ENCODE results near the gene MCM8. TPM values are rescaled to one million over a fixed set of nuclear protein-coding genes. Genes with fewer than 3 reads are reported as not detected.

Gene MCM8
- total RNA-seq, 1 experiment from 2014 or later = 28.0 TPM

GRCh38 chr20:5919626-5920544, 30.6 kb upstream of the MCM8 start:
- no peak overlapping the region for H3K4me3 Mint-ChIP-seq
- ChIA-PET CTCF (interaction anchor here (1.1 to 1.6 kb wide), 2 partner anchors 132 to 390 kb away, joined by 4 to 13 read pairs; no protein-coding TSS in a partner anchor), POLR2A (interaction anchor here (0.5 to 0.6 kb wide), 3 partner anchors 140 to 381 kb away, joined by 3 to 4 read pairs (median 3); no protein-coding TSS in a partner anchor)
- peaks cover 15% of the 10 kb centered on the region for H3K4me1 Mint-ChIP-seq
- TF ChIP-seq RELA (CRISPR knock-in tag; IDR thresholded peaks at IDR 0.05; ENCODE audit: borderline replicate concordance) = no peak
- TF ChIP-seq ARID4B (CRISPR knock-in tag; IDR thresholded peaks at IDR 0.05; ENCODE audit: borderline replicate concordance) = no peak
- TF ChIP-seq IRF1 (CRISPR knock-in tag; IDR thresholded peaks at IDR 0.05) = no peak
- ATAC-seq = no peak
- DNase-seq (ENCODE audit: low spot score) = no peak
- peaks cover 6% of the 10 kb centered on the region; the same call in 1 of the 2 replicates for H3K27me3 Mint-ChIP-seq (ENCODE audit: low read depth)
- H3K27ac Mint-ChIP-seq = no peak overlapping the region
- H3K36me3 Mint-ChIP-seq = no peaks in the 10 kb centered on the region
- H3K9me3 Mint-ChIP-seq = peaks cover 6% of the 10 kb centered on the region

- peaks cover 11% of the 10 kb centered on the region for H3K4me1 Mint-ChIP-seq
- no peak for ATAC-seq
- TF ChIP-seq FOXJ3 (CRISPR knock-in tag; IDR thresholded peaks at IDR 0.05; ENCODE audit: borderline replicate concordance) (no peak), ZNF423 (CRISPR knock-in tag; IDR thresholded peaks at IDR 0.05) (no peak), MYBL2 (CRISPR knock-in tag; IDR thresholded peaks at IDR 0.05) (no peak), USF2 (CRISPR knock-in tag; IDR thresholded peaks at IDR 0.05) (no peak), GTF2I (CRISPR knock-in tag; conservative IDR thresholded peaks at IDR 0.05) (no peak), ZNF281 (CRISPR knock-in tag; IDR thresholded peaks at IDR 0.05) (no peak), EMX1 (CRISPR knock-in tag; IDR thresholded peaks at IDR 0.05) (no peak), NFE2L1 (CRISPR knock-in tag; IDR thresholded peaks at IDR 0.05) (no peak), CTCF (IDR thresholded peaks at IDR 0.05) (no peak), ZMAT4 (CRISPR knock-in tag; IDR thresholded peaks at IDR 0.05) (no peak)
- no peaks in the 10 kb centered on the region for H3K36me3 Mint-ChIP-seq
- peaks cover 6% of the 10 kb centered on the region; the same call in 1 of the 2 replicates for H3K27me3 Mint-ChIP-seq (ENCODE audit: low read depth)
- no peak overlapping the region for H3K4me3 Mint-ChIP-seq
- H3K9me3 Mint-ChIP-seq = peaks cover 6% of the 10 kb centered on the region
- H3K27ac Mint-ChIP-seq = no peak overlapping the region
- ChIA-PET POLR2A (no interaction called here), CTCF (interaction anchor here (1.1 kb wide), 1 partner anchor 363 kb away, joined by 3 read pairs; no protein-coding TSS in a partner anchor)
- no peak for DNase-seq (ENCODE audit: low spot score)
Measured at GRCh38 chr20:5920581-5920980, 29.9 kb upstream of the MCM8 start.
